GM12875 (cell line): ENCODE results near the gene PRKAG2.

Experiments
- H3K4me3 ChIP-seq: one replicate; pipeline ENCODE4 v1.5.1; 2011; ENCODE audit warnings: low read depth, low read length, control low read depth
- CTCF ChIP-seq: IDR thresholded peaks from 2 replicates; pipeline ENCODE4 v1.5.1; 2011; ENCODE audit warnings: low read depth, mild to moderate bottlenecking, control low read depth, inconsistent platforms, low read length, moderate library complexity, borderline replicate concordance; ENCODE audit not compliant: insufficient read depth

The PRKAG2 gene

GRCh38 chr7:151756076-151756731, 120.7 kb downstream of the PRKAG2 start:
- TF ChIP-seq CTCF, result no peak
- H3K4me3 ChIP-seq, result no peak overlapping the region

GRCh38 chr7:151755131-151755801, 121.6 kb downstream of the PRKAG2 start:
- TF ChIP-seq CTCF, result no peak
- H3K4me3 ChIP-seq, result no peak overlapping the region

- TF ChIP-seq CTCF, result no peak
These were observed 122.2 kb downstream of the PRKAG2 start for GRCh38 chr7:151754688-151755130.

GRCh38 chr7:151754142-151754590, 122.7 kb downstream of the PRKAG2 start:
- no peak overlapping the region for H3K4me3 ChIP-seq
- TF ChIP-seq CTCF, result peak; percentile 81

More at GRCh38 chr7:151754688-151755130, 122.2 kb downstream of the PRKAG2 start:
- H3K4me3 ChIP-seq, result no peak overlapping the region

GRCh38 chr7:151752816-151753595, 123.9 kb downstream of the PRKAG2 start:
- H3K4me3 ChIP-seq, result no peak overlapping the region
- no peak for TF ChIP-seq CTCF

GRCh38 chr7:151752037-151752436, 124.9 kb downstream of the PRKAG2 start:
- no peak overlapping the region for H3K4me3 ChIP-seq
- no peak for TF ChIP-seq CTCF
